B cell (primary cell): ENCODE data around the gene ZNF831. TPM values are rescaled to one million over a fixed set of nuclear protein-coding genes. Genes with fewer than 3 reads are reported as not detected.

Experiments
- ATAC-seq: fragments of 200-7000 bp; cut with Tn5 transposase; one replicate; pipeline ENCODE4 v1.10.0; 2021; ENCODE audit warnings: low read depth, mild to moderate bottlenecking, moderate number of reproducible peaks, moderate library complexity
- CTCF ChIA-PET: fragments of 350-600 bp; sonication (Branson Sonifier 250); formaldehyde crosslinking; loops from one replicate; lab custom pipeline; 2021; ENCODE audit warnings: antibody characterized with exemption, inconsistent platforms; lab: Charles Lee
- POLR2A ChIA-PET: fragments of 350-600 bp; sonication (Branson Sonifier 250); formaldehyde crosslinking; loops from one replicate; lab custom pipeline; 2021; ENCODE audit warnings: antibody characterized with exemption; lab: Charles Lee
- DNase-seq: peaks from one replicate; pipeline ENCODE4 v3.0.0; 2013
- H2AFZ ChIP-seq: 2 replicates; pipeline ENCODE4 v1.6.1; 2012; ENCODE audit warnings: mild to moderate bottlenecking, low read depth, low read length; ENCODE audit not compliant: insufficient read depth, poor library complexity, severe bottlenecking
- H3K27ac ChIP-seq, 2 donors: 1 replicate in 1 of 2; 2 replicates in 1 of 2; pipeline ENCODE4 v1.5.1; 2012 to 2013; ENCODE audit warnings: low read length in 2 of 2, mild to moderate bottlenecking in 2 of 2, moderate library complexity in 1 of 2
- H3K27me3 ChIP-seq, 4 experiments: fragments of 200-600 bp in 1 of 4; sonication (generic) in 1 of 4; replicated peaks in 1 of 4; 1 replicate in 2 of 4; 2 replicates in 2 of 4; pipeline versions ENCODE4 v1.6.1 to v1.7.0; 2013 to 2016; ENCODE audit warnings: low read length in 3 of 4, mild to moderate bottlenecking in 2 of 4, mixed read lengths in 1 of 4, moderate library complexity in 1 of 4; ENCODE audit not compliant: insufficient read depth in 4 of 4, control insufficient read depth in 3 of 4; ENCODE audit errors: control extremely low read depth in 1 of 4
- H3K36me3 ChIP-seq, 2 experiments: replicated peaks in 1 of 2; 1 replicate in 1 of 2; 2 replicates in 1 of 2; pipeline versions ENCODE4 v1.6.1 to v1.7.1; 2013; ENCODE audit warnings: low read length in 1 of 2; ENCODE audit not compliant: insufficient read depth in 2 of 2, control insufficient read depth in 1 of 2; ENCODE audit errors: control extremely low read depth in 1 of 2, extremely low read depth in 1 of 2
- H3K4me1 ChIP-seq, 2 donors: fragments of 200-600 bp in 1 of 2; sonication (generic) in 1 of 2; 1 replicate in 1 of 2; 2 replicates in 1 of 2; pipeline versions ENCODE4 v1.5.1 to v1.6.1; 2013 to 2017; ENCODE audit warnings: low read length in 2 of 2; ENCODE audit not compliant: control insufficient read depth in 2 of 2, insufficient read depth in 2 of 2
- H3K4me2 ChIP-seq: replicated peaks from 2 replicates; pipeline ENCODE3; 2012; ENCODE audit warnings: mild to moderate bottlenecking, low read depth, low read length; ENCODE audit not compliant: poor library complexity, severe bottlenecking
- H3K4me3 ChIP-seq, 5 experiments: fragments of 200-600 bp in 1 of 5; sonication (generic) in 1 of 5; 1 replicate in 3 of 5; 2 replicates in 2 of 5; pipeline versions ENCODE4 v1.5.1 to v1.7.0; 2011 to 2016; ENCODE audit warnings: low read length in 4 of 5, mild to moderate bottlenecking in 4 of 5, low read depth in 2 of 5, control low read depth in 1 of 5, moderate library complexity in 1 of 5; ENCODE audit not compliant: insufficient read depth in 1 of 5; ENCODE audit errors: control extremely low read depth in 1 of 5, extremely low read depth in 1 of 5
- H3K79me2 ChIP-seq: fragments of 200-600 bp; sonication (generic); one replicate; pipeline ENCODE4 v1.6.0; 2016; ENCODE audit warnings: low read length; ENCODE audit not compliant: control insufficient read depth, insufficient read depth
- H3K9ac ChIP-seq: fragments of 200-600 bp; sonication (generic); 2 replicates; pipeline ENCODE4 v1.6.1; 2017; ENCODE audit warnings: mild to moderate bottlenecking, low read length, moderate library complexity
- H3K9me3 ChIP-seq, 3 donors: one replicate each; pipeline versions ENCODE4 v1.6.1 to v1.7.1; 2013; ENCODE audit warnings: low read length in 2 of 3; ENCODE audit not compliant: control insufficient read depth in 2 of 3, insufficient read depth in 1 of 3; ENCODE audit errors: control extremely low read depth in 1 of 3
- H4K20me1 ChIP-seq: 2 replicates; pipeline ENCODE4 v1.6.0; 2012; ENCODE audit warnings: mild to moderate bottlenecking, low read length; ENCODE audit not compliant: insufficient read depth, control insufficient read depth, poor library complexity, severe bottlenecking
- H3K27ac Mint-ChIP-seq: one replicate; pipeline ENCODE4 v1.8.0; 2021; ENCODE audit warnings: mixed read lengths
- H3K27me3 Mint-ChIP-seq: one replicate; pipeline ENCODE4 v1.8.0; 2021; ENCODE audit warnings: mixed read lengths
- H3K4me1 Mint-ChIP-seq: one replicate; pipeline ENCODE4 v1.8.0; 2021; ENCODE audit warnings: mixed read lengths
- H3K4me3 Mint-ChIP-seq: one replicate; pipeline ENCODE4 v1.8.0; 2021; ENCODE audit warnings: mixed read lengths
- H3K9me3 Mint-ChIP-seq: one replicate; pipeline ENCODE4 v1.8.0; 2022; ENCODE audit warnings: mixed read lengths; ENCODE audit not compliant: insufficient read depth
- EZH2 ChIP-seq: IDR thresholded peaks from 2 replicates; pipeline ENCODE4 v1.6.1; 2012; ENCODE audit warnings: borderline replicate concordance, low read depth, mild to moderate bottlenecking, moderate library complexity, low read length; ENCODE audit not compliant: insufficient read depth, poor library complexity, severe bottlenecking
- WGBS: methylation state at CpG from one replicate; pipeline ENCODE4 v1.1.5; 2013; ENCODE audit warnings: missing lambda C conversion rate; ENCODE audit not compliant: insufficient coverage; 5-methylcytosine and 5-hydroxymethylcytosine counted together
- intact Hi-C: fragments of 100-400 bp; cut with micrococcal nuclease; formaldehyde crosslinking; loops from one replicate; pipeline ENCODE4 v1.10.0; 2022
- polyA plus RNA-seq: library from polyadenylated mRNA; depleted of rRNA; stranded (reverse); fragments of >200 nt; gene quantifications from 2 replicates; pipeline ENCODE4 v1.2.3, GENCODE V29; 2012
- total RNA-seq, 2 donors: library from RNA; stranded (reverse); fragments of 120-200 nt in 1 of 2; gene quantifications; 1 replicate in 1 of 2; 2 replicates in 1 of 2; pipeline versions ENCODE4 v1.2.3 to v1.2.4, GENCODE V29; 2013 to 2022
- TF ChIP-seq, protein P1 (sequence below): fragments of 200-600 bp; IDR thresholded peaks from one replicate; pipeline ENCODE4 v1.8.0; 2022; ENCODE audit warnings: antibody characterized with exemption, mild to moderate bottlenecking

The ZNF831 gene
- total and polyA plus RNA-seq, 2 donors (not counting 1 experiment from before 2014, with no cell fraction given) = 1.7 to 14.1 TPM

- ChIA-PET POLR2A (no interaction called here), CTCF (no interaction called here)
- peaks cover 0 to 2% of the 10 kb centered on the region in 2 experiments for H3K36me3 ChIP-seq
- ATAC-seq (no peak), DNase-seq (no peak)
- Mint-ChIP-seq H3K4me3 (no peak overlapping the region), H3K27me3 (no peaks in the 10 kb centered on the region), H3K9me3 (peaks cover 2% of the 10 kb centered on the region), H3K27ac (no peak overlapping the region), H3K4me1 (peaks cover 59% of the 10 kb centered on the region)
- H3K9me3 ChIP-seq = no peaks in the 10 kb centered on the region
- H3K4me3 ChIP-seq = no peak overlapping the region
- 95% methylated on average over 10 of the region's 13 CpGs for WGBS
- no peaks in the 10 kb centered on the region for H3K27me3 ChIP-seq
- no peak overlapping the region for H3K9ac ChIP-seq
- no peak overlapping the region for H3K4me2 ChIP-seq
- intact Hi-C loops = loop anchor here (2.0 kb wide), 1 partner anchor 19 kb away; no protein-coding TSS in a partner anchor
- H4K20me1 ChIP-seq = no peaks in the 10 kb centered on the region
- TF ChIP-seq EZH2 = no peak
- TF ChIP-seq, protein P1, sequence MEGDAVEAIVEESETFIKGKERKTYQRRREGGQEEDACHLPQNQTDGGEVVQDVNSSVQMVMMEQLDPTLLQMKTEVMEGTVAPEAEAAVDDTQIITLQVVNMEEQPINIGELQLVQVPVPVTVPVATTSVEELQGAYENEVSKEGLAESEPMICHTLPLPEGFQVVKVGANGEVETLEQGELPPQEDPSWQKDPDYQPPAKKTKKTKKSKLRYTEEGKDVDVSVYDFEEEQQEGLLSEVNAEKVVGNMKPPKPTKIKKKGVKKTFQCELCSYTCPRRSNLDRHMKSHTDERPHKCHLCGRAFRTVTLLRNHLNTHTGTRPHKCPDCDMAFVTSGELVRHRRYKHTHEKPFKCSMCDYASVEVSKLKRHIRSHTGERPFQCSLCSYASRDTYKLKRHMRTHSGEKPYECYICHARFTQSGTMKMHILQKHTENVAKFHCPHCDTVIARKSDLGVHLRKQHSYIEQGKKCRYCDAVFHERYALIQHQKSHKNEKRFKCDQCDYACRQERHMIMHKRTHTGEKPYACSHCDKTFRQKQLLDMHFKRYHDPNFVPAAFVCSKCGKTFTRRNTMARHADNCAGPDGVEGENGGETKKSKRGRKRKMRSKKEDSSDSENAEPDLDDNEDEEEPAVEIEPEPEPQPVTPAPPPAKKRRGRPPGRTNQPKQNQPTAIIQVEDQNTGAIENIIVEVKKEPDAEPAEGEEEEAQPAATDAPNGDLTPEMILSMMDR = no peak
- no peak overlapping the region for H2AFZ ChIP-seq
- H3K27ac ChIP-seq = no peak overlapping the region
- peaks cover 21% of the 10 kb centered on the region for H3K79me2 ChIP-seq
- H3K4me1 ChIP-seq = peaks cover 38 to 44% of the 10 kb centered on the region in 2 donors
These were observed 21.6 kb upstream of the ZNF831 start for GRCh38 chr20:59141818-59142581.

- Mint-ChIP-seq H3K27ac (no peak overlapping the region), H3K4me1 (peaks cover 59% of the 10 kb centered on the region), H3K4me3 (no peak overlapping the region), H3K27me3 (no peaks in the 10 kb centered on the region), H3K9me3 (peaks cover 2% of the 10 kb centered on the region)
- DNase-seq = no peak
- intact Hi-C loops = loop anchor here (2.0 kb wide), 1 partner anchor 21 kb away; no protein-coding TSS in a partner anchor
- Histone ChIP-seq H3K27ac (no peak overlapping the region), H3K27me3 (no peaks in the 10 kb centered on the region), H3K36me3 (no peaks in the 10 kb centered on the region), H3K4me1 (peaks cover 37 to 43% of the 10 kb centered on the region in 2 donors), H3K9ac (no peak overlapping the region), H4K20me1 (no peaks in the 10 kb centered on the region), H2AFZ (no peak overlapping the region), H3K9me3 (no peaks in the 10 kb centered on the region), H3K4me2 (no peak overlapping the region), H3K79me2 (peaks cover 13% of the 10 kb centered on the region), H3K4me3 (no peak overlapping the region)
- ChIA-PET CTCF (interaction anchor here (1.4 kb wide), 1 partner anchor 21 kb away, joined by 6 read pairs; no protein-coding TSS in a partner anchor), POLR2A (no interaction called here)
- 96% methylated on average over 3 of the region's 5 CpGs for WGBS
- no peak for TF ChIP-seq EZH2
- TF ChIP-seq, protein P1 = no peak
- ATAC-seq = no peak
These were observed 20.3 kb upstream of the ZNF831 start for GRCh38 chr20:59143326-59143725.
